A549 treated with Hydrocortisone at 1 μM for 4 hours (cell line): ENCODE results near the gene CH25H. TPM values are rescaled to one million over a fixed set of nuclear protein-coding genes. Genes with fewer than 3 reads are reported as not detected.

Experiments used
- total RNA-seq: library from RNA; stranded (reverse); fragments of 200-300 nt; extraction: Qiagen RNA extraction; gene quantifications from 5 replicates; pipeline ENCODE4 v1.2.3, GENCODE V29; 2022

The CH25H gene
- 0.17 to 0.46 TPM (median 0.36 TPM) in 5 replicates for total RNA-seq

GRCh38 chr10:89207181-89207800 is at the start of gene CH25H:
Gene CH25H (minus strand): TSS chr10:89207317. CDS start chr10:89207292, 25 bp downstream.

GRCh38 chr10:89251409-89252224 is 44.5 kb upstream of the CH25H start, which contains the start of gene LIPA:
Gene LIPA (minus strand): TSS chr10:89251775. CDS start chr10:89247648, 4,127 bp downstream.

Other genes with a start within 250 kb of the CH25H start
- gene FAS, start 216.5 kb downstream of the CH25H start, total RNA-seq = 28.3 to 40.3 TPM (median 31.7 TPM) in 5 replicates
- 39.9 to 61.8 TPM (median 48.2 TPM) in 5 replicates for gene LIPA, start 44.5 kb upstream of the CH25H start, total RNA-seq
- 1.4 to 2.7 TPM (median 2.0 TPM) in 5 replicates for gene IFIT2, start 94.7 kb upstream of the CH25H start, total RNA-seq
- 3.4 to 5.3 TPM (median 4.5 TPM) in 5 replicates for gene IFIT3, start 120.7 kb upstream of the CH25H start, total RNA-seq
- not detected in 5 replicates for gene IFIT1B, start 170.7 kb upstream of the CH25H start, total RNA-seq
- gene IFIT1, start 185.3 kb upstream of the CH25H start, total RNA-seq = 3.7 to 5.8 TPM (median 4.0 TPM) in 5 replicates
- 7.7 to 13.5 TPM (median 9.2 TPM) in 5 replicates for gene IFIT5, start 207.3 kb upstream of the CH25H start, total RNA-seq